Lung (tissue), 12 donors: ENCODE data around the gene ARHGAP31. TPM values are rescaled to one million over a fixed set of nuclear protein-coding genes. Genes with fewer than 3 reads are reported as not detected.

ENCODE experiments used
- ATAC-seq: fragments of 200-7000 bp; cut with Tn5 transposase; one replicate; pipeline ENCODE4 v1.9.1; 2020; ENCODE audit warnings: moderate number of reproducible peaks; ENCODE audit not compliant: insufficient read depth, low FRiP score
- DNase-seq, 3 donors: peaks; one replicate each; pipeline ENCODE4 v3.0.0-alpha.2; 2013 to 2017
- H3K27ac ChIP-seq, 2 donors: one replicate each; pipeline ENCODE4 v1.5.1; 2013; ENCODE audit warnings: mild to moderate bottlenecking in 2 of 2, moderate library complexity in 2 of 2, control low read depth in 1 of 2, inconsistent platforms in 1 of 2, low read depth in 1 of 2, low read length in 1 of 2
- H3K27me3 ChIP-seq, 3 donors: one replicate each; pipeline ENCODE4 v1.5.1; 2013; ENCODE audit warnings: low read length in 2 of 3; ENCODE audit not compliant: control insufficient read depth in 3 of 3, insufficient read depth in 3 of 3
- H3K36me3 ChIP-seq, 4 donors: one replicate each; pipeline ENCODE4 v1.5.1; 2013; ENCODE audit warnings: low read length in 4 of 4, mild to moderate bottlenecking in 1 of 4, moderate library complexity in 1 of 4; ENCODE audit not compliant: control insufficient read depth in 4 of 4, insufficient read depth in 4 of 4
- H3K4me1 ChIP-seq, 5 donors: one replicate each; pipeline ENCODE4 v1.5.1; 2013; ENCODE audit warnings: low read length in 5 of 5, mild to moderate bottlenecking in 2 of 5, moderate library complexity in 1 of 5; ENCODE audit not compliant: control insufficient read depth in 5 of 5, insufficient read depth in 5 of 5
- H3K4me3 ChIP-seq: one replicate; pipeline ENCODE4 v1.5.1; 2013; ENCODE audit warnings: mild to moderate bottlenecking, control low read depth, moderate library complexity
- H3K9ac ChIP-seq, 2 donors: one replicate each; pipeline ENCODE4 v1.5.1; 2013; ENCODE audit warnings: low read length in 2 of 2, control low read depth in 1 of 2; ENCODE audit not compliant: insufficient read depth in 1 of 2
- H3K9me3 ChIP-seq, 4 donors: one replicate each; pipeline ENCODE4 v1.5.1; 2013; ENCODE audit warnings: low read length in 3 of 4, mild to moderate bottlenecking in 1 of 4, moderate library complexity in 1 of 4; ENCODE audit not compliant: control insufficient read depth in 4 of 4, insufficient read depth in 3 of 4
- CTCF ChIP-seq: IDR thresholded peaks from 2 replicates; pipeline ENCODE4 v1.5.1; 2012; ENCODE audit warnings: mild to moderate bottlenecking; ENCODE audit errors: control extremely low read depth, extremely low read depth
- WGBS, 2 donors: extraction: QIAGEN DNeasy Blood & Tissue Kit; methylation state at CpG; one replicate each; pipeline ENCODE4 v1.1.7; 2013; 5-methylcytosine and 5-hydroxymethylcytosine counted together
- polyA plus RNA-seq, 2 donors: library from polyadenylated mRNA; stranded (reverse); fragments of 200-250 nt; gene quantifications; one replicate each; pipeline ENCODE4 v1.2.1, GENCODE V29; 2013
- total RNA-seq, 2 donors: library from RNA; depleted of rRNA in 1 of 2; stranded (reverse); fragments of >200 nt in 1 of 2; gene quantifications; one replicate each; pipeline ENCODE4 v1.2.1, GENCODE V29; 2014 to 2021
- donor health status: control.
- donor health status: control.
- donor health status: Bipolar disorder and iron deficiency.
- donor health status: healthy.
- donor health status: DM: yes; HTN: yes; CAD: no.

ARHGAP31 gene
- total and polyA plus RNA-seq, 4 donors = 11.6 to 58.5 (median 31.7) TPM

- TF ChIP-seq CTCF = no peak
- no peaks in the 10 kb centered on the region for H3K27me3 ChIP-seq
- ATAC-seq = no peak
- H3K36me3 ChIP-seq = peaks cover 0 to 4% (median 0%) of the 10 kb centered on the region in 4 donors
- peak overlapping the region; percentile 39 to 62 for H3K27ac ChIP-seq
- no peak overlapping the region for H3K9ac ChIP-seq
- no peak overlapping the region for H3K4me3 ChIP-seq
- 56 to 70% methylated on average over 4 of the region's 4 CpGs for WGBS, 2 donors
- H3K4me1 ChIP-seq = peaks cover 11 to 35% (median 25%) of the 10 kb centered on the region in 5 donors
- no peak for DNase-seq
- H3K9me3 ChIP-seq = no peaks in the 10 kb centered on the region
Observed at GRCh38 chr3:119349354-119350041, 55.3 kb downstream of the ARHGAP31 start.

GRCh38 chr3:119350114-119350513, 55.9 kb downstream of the ARHGAP31 start:
- peaks cover 11 to 35% (median 24%) of the 10 kb centered on the region in 5 donors for H3K4me1 ChIP-seq
- WGBS, 2 donors = 40 to 53% methylated on average over 10 of the region's 10 CpGs
- H3K36me3 ChIP-seq = peaks cover 0 to 4% (median 0%) of the 10 kb centered on the region in 4 donors
- no peak for TF ChIP-seq CTCF
- H3K27ac ChIP-seq = peak overlapping the region; percentile 40 to 70
- H3K9me3 ChIP-seq = no peaks in the 10 kb centered on the region
- no peak overlapping the region for H3K9ac ChIP-seq
- ATAC-seq (no peak), DNase-seq (peak in 2 of 3 donors; percentile 39 to 45)
- no peak overlapping the region for H3K4me3 ChIP-seq
- H3K27me3 ChIP-seq = no peaks in the 10 kb centered on the region

- Histone ChIP-seq H3K9ac (no peak overlapping the region), H3K36me3 (peaks cover 0 to 4% (median 0%) of the 10 kb centered on the region in 4 donors), H3K27ac (peak overlapping the region in 1 of 2 donors; percentile 28), H3K4me3 (no peak overlapping the region), H3K27me3 (no peaks in the 10 kb centered on the region), H3K4me1 (peaks cover 6 to 35% (median 16%) of the 10 kb centered on the region in 5 donors), H3K9me3 (no peaks in the 10 kb centered on the region)
- ATAC-seq (no peak), DNase-seq (no peak)
- TF ChIP-seq CTCF = no peak
- WGBS, 2 donors = 85 to 89% methylated on average over 3 of the region's 3 CpGs
Observed at GRCh38 chr3:119351581-119351980, 57.4 kb downstream of the ARHGAP31 start.
